ENCODE results near the gene GALNT14.

The GALNT14 gene

GRCh38 chr2:31087491-31087890, 50.7 kb downstream of the GALNT14 start:
- TF ChIP-seq CTCF (conservative IDR thresholded peaks at IDR 0.05; ENCODE audit: low read length): no peak
- no peak for DNase-seq (ENCODE audit: low read depth)
- H3K4me3 ChIP-seq (ENCODE audit: low read length): no peak overlapping the region

- DNase-seq (ENCODE audit: low read depth): no peak
- no peak for TF ChIP-seq CTCF (conservative IDR thresholded peaks at IDR 0.05; ENCODE audit: low read length)
- no peak overlapping the region for H3K4me3 ChIP-seq (ENCODE audit: low read length)
Observed at GRCh38 chr2:31086590-31086989, 51.6 kb downstream of the GALNT14 start.

- DNase-seq (ENCODE audit: low read depth): no peak
- TF ChIP-seq CTCF (conservative IDR thresholded peaks at IDR 0.05; ENCODE audit: low read length): no peak
Observed at GRCh38 chr2:31083234-31083993, 54.8 kb downstream of the GALNT14 start.

GRCh38 chr2:31082002-31082401, 56.2 kb downstream of the GALNT14 start:
- no peak overlapping the region for H3K4me3 ChIP-seq (ENCODE audit: low read length)
- no peak for DNase-seq (ENCODE audit: low read depth)
- no peak for TF ChIP-seq CTCF (conservative IDR thresholded peaks at IDR 0.05; ENCODE audit: low read length)

More at GRCh38 chr2:31083234-31083993, 54.8 kb downstream of the GALNT14 start:
- no peak overlapping the region for H3K4me3 ChIP-seq (ENCODE audit: low read length)

- TF ChIP-seq CTCF (conservative IDR thresholded peaks at IDR 0.05; ENCODE audit: low read length): no peak
- no peak for DNase-seq (ENCODE audit: low read depth)
- H3K4me3 ChIP-seq (ENCODE audit: low read length): no peak overlapping the region
Observed at GRCh38 chr2:31081492-31081891, 56.7 kb downstream of the GALNT14 start.

GRCh38 chr2:31080361-31080760, 57.9 kb downstream of the GALNT14 start:
- no peak for TF ChIP-seq CTCF (conservative IDR thresholded peaks at IDR 0.05; ENCODE audit: low read length)
- no peak overlapping the region for H3K4me3 ChIP-seq (ENCODE audit: low read length)
- DNase-seq (ENCODE audit: low read depth): no peak

GRCh38 chr2:31079665-31080064, 58.6 kb downstream of the GALNT14 start:
- no peak for TF ChIP-seq CTCF (conservative IDR thresholded peaks at IDR 0.05; ENCODE audit: low read length)
- H3K4me3 ChIP-seq (ENCODE audit: low read length): no peak overlapping the region
- DNase-seq (ENCODE audit: low read depth): no peak
